Measurements from ENCODE around the gene CCNJL. TPM values are rescaled to one million over a fixed set of nuclear protein-coding genes. Genes with fewer than 3 reads are reported as not detected.

Gene CCNJL
- polyA plus RNA-seq, 4 donors = 6.5 to 9.2 (median 8.7) TPM

- no peak for DNase-seq (ENCODE audit: low read depth in 4 of 4, low spot score in 3 of 4)
Measured at GRCh38 chr5:160293901-160294561, 18.3 kb downstream of the CCNJL start.

- no peak for DNase-seq (ENCODE audit: low read depth in 4 of 4, low spot score in 3 of 4)
Measured at GRCh38 chr5:160293386-160293785, 19.0 kb downstream of the CCNJL start.

- DNase-seq (ENCODE audit: low read depth in 4 of 4, low spot score in 3 of 4) = no peak
Measured at GRCh38 chr5:160291467-160291866, 20.9 kb downstream of the CCNJL start.

- DNase-seq (ENCODE audit: low read depth in 4 of 4, low spot score in 3 of 4) = no peak
Measured at GRCh38 chr5:160290751-160291150, 21.6 kb downstream of the CCNJL start.

- DNase-seq (ENCODE audit: low read depth in 4 of 4, low spot score in 3 of 4) = no peak
Measured at GRCh38 chr5:160289721-160290120, 22.6 kb downstream of the CCNJL start.

GRCh38 chr5:160289356-160289651 lies 23.1 kb downstream of the CCNJL start:
- DNase-seq (ENCODE audit: low read depth in 4 of 4, low spot score in 3 of 4) = no peak

DNA sequence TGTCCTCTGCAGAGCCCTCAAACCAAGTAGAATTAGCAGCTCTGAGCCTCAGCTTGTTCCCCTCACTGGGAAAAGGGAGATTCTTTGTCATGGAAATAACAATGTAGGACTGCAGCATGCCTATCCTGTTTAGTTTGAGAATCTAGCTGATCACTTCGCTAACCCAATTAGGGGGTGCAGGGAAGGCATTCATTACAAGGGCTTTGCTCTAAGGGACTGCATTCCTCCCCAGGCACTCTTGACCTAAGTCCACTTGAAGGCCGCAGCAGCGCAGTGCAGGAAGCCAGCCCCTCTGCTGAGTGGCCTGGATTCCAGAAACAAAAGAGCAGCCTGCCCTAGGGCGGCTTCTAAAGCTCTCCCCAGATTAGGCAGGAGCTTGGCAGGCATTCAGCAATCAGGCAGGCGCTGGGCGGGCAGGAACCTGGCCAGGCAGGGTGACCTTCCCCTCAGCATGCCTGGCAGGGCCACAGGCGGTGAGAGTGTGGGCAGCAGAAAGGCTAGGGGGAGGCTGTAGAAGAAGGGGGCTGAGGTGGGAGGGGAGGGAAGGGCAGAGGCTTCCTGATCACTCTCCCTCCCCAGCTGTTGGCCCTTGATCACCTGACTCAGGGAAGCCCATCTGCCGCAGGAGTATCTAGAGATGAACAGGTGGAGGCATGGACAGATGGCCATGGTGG lies 24.8 kb downstream of the CCNJL start:
- DNase-seq (ENCODE audit: low read depth in 4 of 4, low spot score in 3 of 4) = no peak

GRCh38 chr5:160286947-160287346 lies 25.4 kb downstream of the CCNJL start:
- DNase-seq (ENCODE audit: low read depth in 4 of 4, low spot score in 3 of 4) = no peak

DNA sequence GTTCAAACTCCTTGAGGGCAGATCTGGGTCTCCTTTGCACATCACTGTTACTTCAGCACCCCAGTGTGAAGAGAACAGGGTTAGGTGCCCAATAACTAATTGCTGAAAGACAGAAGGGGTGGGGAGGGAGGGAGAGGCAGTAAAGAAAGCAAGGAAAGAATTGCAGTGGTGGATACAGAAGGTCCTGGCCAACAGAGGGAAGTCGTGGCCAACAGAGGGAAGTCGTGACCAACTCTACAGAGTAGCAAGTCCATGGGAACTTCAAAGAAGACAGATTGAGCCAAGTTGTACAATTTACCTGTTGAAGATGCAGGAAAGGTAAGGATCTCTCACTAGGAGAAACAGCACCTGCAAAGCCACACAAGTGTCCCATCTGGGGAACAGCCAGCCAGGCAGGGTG lies 27.0 kb downstream of the CCNJL start:
- DNase-seq (ENCODE audit: low read depth in 4 of 4, low spot score in 3 of 4) = no peak

DNA sequence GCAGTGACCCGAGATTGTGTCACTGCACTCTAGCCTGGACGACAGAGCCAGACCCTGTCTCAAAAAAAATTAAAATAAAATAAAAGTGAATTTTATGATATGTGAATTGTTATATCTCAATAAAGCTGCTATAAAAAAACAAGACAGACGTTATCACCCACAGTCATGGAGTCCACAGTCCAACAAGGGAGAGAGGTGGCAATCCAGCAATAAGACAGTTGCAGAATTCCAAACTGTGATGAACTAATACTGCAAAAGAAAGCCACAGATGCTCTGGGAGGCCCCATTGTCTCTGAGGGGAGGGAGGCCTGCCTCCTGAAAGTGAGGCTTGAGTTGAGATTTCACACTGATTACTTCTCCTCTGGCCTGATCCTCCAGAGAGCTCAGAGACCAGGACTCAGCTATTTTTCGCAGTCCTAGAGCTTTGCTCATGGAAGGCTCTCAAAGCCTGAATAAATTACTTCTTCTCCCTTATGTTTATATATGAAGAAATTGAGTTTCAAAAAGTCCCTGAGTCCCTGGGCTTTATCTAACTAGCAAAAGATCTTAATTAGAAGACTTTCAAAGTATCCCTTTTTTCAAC lies 28.0 kb downstream of the CCNJL start:
- DNase-seq (ENCODE audit: low read depth in 4 of 4, low spot score in 3 of 4) = no peak

GRCh38 chr5:160281275-160281674 lies 31.1 kb downstream of the CCNJL start:
- DNase-seq (ENCODE audit: low read depth in 4 of 4, low spot score in 3 of 4) = no peak

- no peak for DNase-seq (ENCODE audit: low read depth in 4 of 4, low spot score in 3 of 4)
Measured at GRCh38 chr5:160280384-160281095, 31.8 kb downstream of the CCNJL start.

DNA sequence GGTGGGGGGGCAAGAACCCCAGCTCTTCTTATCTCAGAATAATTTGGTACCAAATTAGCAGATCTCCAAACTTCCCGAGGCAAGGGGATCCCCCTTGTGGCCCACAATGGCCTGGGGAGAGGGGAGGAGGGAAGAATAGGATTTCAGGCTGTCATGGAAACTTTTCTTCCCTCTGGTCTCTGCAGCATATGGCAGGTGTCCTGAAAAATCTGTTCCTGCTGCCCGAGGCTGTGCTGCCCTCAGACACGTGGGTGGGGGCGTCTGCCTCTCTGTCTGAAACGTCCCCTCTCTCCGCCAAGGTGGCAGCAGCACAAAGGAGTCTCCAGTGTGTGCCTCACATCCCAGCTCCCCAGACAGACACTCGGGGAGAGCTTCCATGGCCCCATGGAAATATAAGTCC lies 34.0 kb downstream of the CCNJL start:
- no peak for DNase-seq (ENCODE audit: low read depth in 4 of 4, low spot score in 3 of 4)

- no peak for DNase-seq (ENCODE audit: low read depth in 4 of 4, low spot score in 3 of 4)
Measured at GRCh38 chr5:160274483-160274931, 37.9 kb downstream of the CCNJL start.

GRCh38 chr5:160272889-160273288 lies 39.5 kb downstream of the CCNJL start:
- DNase-seq (ENCODE audit: low read depth in 4 of 4, low spot score in 3 of 4) = no peak

DNA sequence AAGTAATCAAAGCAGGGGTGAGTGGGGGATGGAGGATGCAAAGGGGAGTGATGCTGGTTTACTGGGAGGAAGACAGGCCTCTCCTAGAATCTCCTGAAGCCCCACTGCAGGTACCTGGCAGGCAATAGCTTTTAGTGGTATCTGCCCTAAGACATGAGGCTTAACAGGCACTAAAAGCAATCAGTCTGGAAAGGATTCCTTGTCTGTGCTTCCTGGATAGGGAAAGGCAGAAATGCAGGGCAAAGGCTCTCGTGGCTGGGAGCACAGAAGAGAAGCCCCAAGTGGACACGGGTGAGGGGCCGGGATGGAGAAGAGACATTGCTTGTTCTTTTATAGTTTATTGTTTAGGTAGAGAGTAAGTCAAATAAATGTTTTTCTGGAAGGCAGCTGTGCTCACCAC lies 40.1 kb downstream of the CCNJL start:
- no peak for DNase-seq (ENCODE audit: low read depth in 4 of 4, low spot score in 3 of 4)

- DNase-seq (ENCODE audit: low read depth in 4 of 4, low spot score in 3 of 4) = no peak
Measured at GRCh38 chr5:160271836-160272235, 40.5 kb downstream of the CCNJL start.

DNA sequence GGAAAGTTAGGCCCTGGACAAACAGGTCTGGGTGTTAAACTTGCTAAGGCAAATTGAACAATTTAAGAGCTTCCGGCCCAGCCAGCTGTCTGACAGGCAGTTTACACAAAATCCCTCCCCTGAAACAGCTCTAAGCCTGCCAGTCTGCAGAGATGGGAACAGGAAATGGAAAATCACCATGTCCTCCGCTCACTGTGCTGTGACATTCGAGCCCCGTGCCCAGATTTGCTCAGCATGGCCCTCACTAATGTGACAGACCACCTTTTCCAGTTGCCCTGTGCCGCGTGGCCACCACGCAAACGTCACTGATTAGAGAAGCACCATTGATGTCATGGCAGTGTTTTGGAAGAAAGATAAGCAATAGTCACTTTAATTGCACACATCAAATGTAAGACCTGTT lies 41.0 kb downstream of the CCNJL start:
- no peak for DNase-seq (ENCODE audit: low read depth in 4 of 4, low spot score in 3 of 4)

DNA sequence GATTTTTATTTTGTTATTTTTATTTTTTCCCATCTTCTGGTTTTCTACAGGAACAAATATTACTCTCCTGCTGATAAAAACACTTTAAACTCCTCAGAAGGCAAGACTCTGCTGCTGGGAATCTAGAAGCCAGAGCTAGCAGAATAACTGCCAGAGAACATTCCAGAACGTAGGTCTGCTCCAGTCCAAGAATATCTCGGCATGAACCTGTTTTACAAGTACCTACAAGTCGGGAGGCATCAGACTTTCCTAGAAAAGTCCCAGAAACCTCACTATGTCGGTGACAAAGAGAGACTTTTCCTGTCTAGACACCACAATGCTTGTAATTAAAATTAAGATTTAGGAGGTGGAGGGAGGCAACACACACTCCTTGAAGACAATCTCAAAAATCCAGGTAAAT lies 41.7 kb downstream of the CCNJL start:
- DNase-seq (ENCODE audit: low read depth in 4 of 4, low spot score in 3 of 4) = no peak

DNA sequence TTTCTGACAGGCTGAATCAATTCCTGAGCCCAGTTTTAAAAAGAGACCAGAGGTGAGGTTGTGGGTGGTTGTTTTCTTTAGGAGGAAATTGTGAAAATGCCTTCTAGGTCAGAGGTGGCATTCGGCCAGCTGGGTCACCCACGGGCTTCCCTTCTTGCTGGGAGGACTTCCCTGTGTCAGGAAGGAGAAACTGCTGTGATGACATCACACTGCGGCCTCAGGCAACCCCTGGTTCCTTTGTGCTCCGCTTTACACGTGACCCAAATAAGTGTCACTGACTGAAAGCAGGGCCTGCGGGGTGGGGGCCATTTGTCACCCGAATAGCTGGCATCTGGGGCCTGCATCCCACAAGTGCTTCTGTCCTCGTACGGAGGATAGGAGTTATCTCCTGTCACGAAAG lies 43.3 kb downstream of the CCNJL start:
- DNase-seq (ENCODE audit: low read depth in 4 of 4, low spot score in 3 of 4) = no peak

- no peak for DNase-seq (ENCODE audit: low read depth in 4 of 4, low spot score in 3 of 4)
Measured at GRCh38 chr5:160268121-160268520, 44.2 kb downstream of the CCNJL start.

Measured in left renal pelvis (tissue), 4 donors.